ENCODE results near the gene ULBP1.
A peak's percentile ranks its signal among the peaks of the same experiment; 100 is the strongest.
"Not testable (repeated sequence)": the region's sequence is repeated elsewhere in the genome, so short reads cannot be mapped to it uniquely, and the experiment has no call there.

Gene ULBP1

GRCh38 chr6:149979293-149979692, 15.6 kb downstream of the ULBP1 start:
- no peak for DNase-seq

- DNase-seq = no peak
Observed at GRCh38 chr6:149983145-149983544, 19.4 kb downstream of the ULBP1 start.

GRCh38 chr6:149984773-149985172, 21.0 kb downstream of the ULBP1 start:
- no peak for DNase-seq

GRCh38 chr6:149985481-149985937, 21.8 kb downstream of the ULBP1 start:
- no peak for DNase-seq

GRCh38 chr6:149987602-149988107, 23.9 kb downstream of the ULBP1 start:
- DNase-seq = no peak

GRCh38 chr6:149988550-149989346, 25.0 kb downstream of the ULBP1 start:
- DNase-seq = no peak

GRCh38 chr6:149990212-149990660, 26.5 kb downstream of the ULBP1 start:
- DNase-seq = no peak

GRCh38 chr6:149990661-149991471, 27.1 kb downstream of the ULBP1 start:
- DNase-seq = no peak

GRCh38 chr6:149991472-149991795, 27.7 kb downstream of the ULBP1 start:
- not testable (repeated sequence) for DNase-seq

- no peak for DNase-seq
Observed at GRCh38 chr6:149991838-149992237, 28.1 kb downstream of the ULBP1 start.

- DNase-seq = no peak
Observed at GRCh38 chr6:149995235-149995750, 31.6 kb downstream of the ULBP1 start.

GRCh38 chr6:149995971-149996370, 32.2 kb downstream of the ULBP1 start:
- DNase-seq = no peak

- no peak for DNase-seq
Observed at GRCh38 chr6:149999636-150000035, 35.9 kb downstream of the ULBP1 start.

- DNase-seq = no peak
Observed at GRCh38 chr6:150001295-150002008, 37.7 kb downstream of the ULBP1 start.

GRCh38 chr6:150002710-150003109, 39.0 kb downstream of the ULBP1 start:
- DNase-seq = no peak

GRCh38 chr6:150003599-150003998, 39.9 kb downstream of the ULBP1 start:
- not testable (repeated sequence) for DNase-seq

- no peak for DNase-seq
Observed at GRCh38 chr6:150004101-150004782, 40.5 kb downstream of the ULBP1 start.

GRCh38 chr6:150004783-150005717, 41.3 kb downstream of the ULBP1 start:
- DNase-seq = peak; percentile 88 to 92

GRCh38 chr6:150005761-150006651, 42.3 kb downstream of the ULBP1 start:
- no peak for DNase-seq

- DNase-seq = peak; percentile 57
Observed at GRCh38 chr6:150006961-150007464, 43.3 kb downstream of the ULBP1 start.

Measured in stimulated activated CD4-positive, alpha-beta T cell treated with anti-CD3 and anti-CD28 coated beads, Interleukin-2, amount 100 ng/mL, for 24 hours (primary cell).